Prostate gland (tissue), 2 donors: ENCODE results near the gene TTC33. TPM values are rescaled to one million over a fixed set of nuclear protein-coding genes. Genes with fewer than 3 reads are reported as not detected.

ENCODE experiments used
- DNase-seq: peaks from one replicate; pipeline ENCODE4 v3.0.0-alpha.2; 2019; ENCODE audit warnings: low spot score
- H3K27ac ChIP-seq, 2 donors: fragments of 200-600 bp; sonication (generic); 2 replicates each; pipeline ENCODE4 v1.5.1; 2017 to 2019
- H3K27me3 ChIP-seq: fragments of 200-600 bp; sonication (generic); replicated peaks from 2 replicates; pipeline ENCODE4 v1.5.1; 2019; ENCODE audit not compliant: insufficient read depth
- H3K36me3 ChIP-seq, 2 donors: fragments of 200-600 bp; sonication (generic); 1 replicate in 1 of 2; 2 replicates in 1 of 2; pipeline versions ENCODE4 v1.5.1 to v1.8.1; 2017 to 2019
- H3K4me1 ChIP-seq: fragments of 200-600 bp; sonication (generic); replicated peaks from 2 replicates; pipeline ENCODE4 v1.5.1; 2019
- H3K4me3 ChIP-seq, 2 donors: fragments of 200-600 bp; sonication (generic); 2 replicates each; pipeline ENCODE4 v1.5.1; 2017 to 2019
- H3K9me3 ChIP-seq: fragments of 200-600 bp; sonication (generic); 2 replicates; pipeline ENCODE4 v1.5.1; 2017
- CTCF ChIP-seq, 4 experiments: fragments of 200-600 bp in 2 of 4; fragments of 450-650 bp in 2 of 4; sonication (generic) in 2 of 4; IDR thresholded peaks; 1 replicate in 3 of 4; 2 replicates in 1 of 4; pipeline ENCODE4 v1.5.1; 2016 to 2019; ENCODE audit warnings: antibody characterized with exemption in 4 of 4, mild to moderate bottlenecking in 2 of 4, moderate library complexity in 2 of 4
- POLR2A ChIP-seq: fragments of 450-650 bp; IDR thresholded peaks from one replicate; pipeline ENCODE4 v1.6.1; 2016; ENCODE audit warnings: antibody characterized with exemption, mild to moderate bottlenecking
- POLR2AphosphoS5 ChIP-seq: sonication (generic); formaldehyde crosslinking; IDR thresholded peaks from one replicate; pipeline ENCODE4 v1.6.1; 2017; ENCODE audit warnings: antibody characterized with exemption
- WGBS: methylation state at CpG from one replicate; pipeline ENCODE4 v1.1.5; 2018; 5-methylcytosine and 5-hydroxymethylcytosine counted together
- intact Hi-C: fragments of 100-400 bp; cut with DNase I; formaldehyde crosslinking; loops from one replicate; pipeline ENCODE4 v1.14.2; 2022
- total RNA-seq, 2 donors: library from RNA; depleted of rRNA; stranded (reverse); fragments of >200 nt; gene quantifications; one replicate each; pipeline ENCODE4 v1.1.0, GENCODE V29; 2016

TTC33 gene
- total RNA-seq, 2 donors from 2014 or later = 11.9 to 17.6 TPM

GRCh38 chr5:40605295-40605958 lies 150.3 kb downstream of the TTC33 start:
- H3K27me3 ChIP-seq = no peaks in the 10 kb centered on the region
- H3K27ac ChIP-seq = no peak overlapping the region
- intact Hi-C loops = no loop called here
- H3K36me3 ChIP-seq = no peaks in the 10 kb centered on the region
- no peaks in the 10 kb centered on the region for H3K9me3 ChIP-seq
- DNase-seq = no peak
- H3K4me1 ChIP-seq = no peaks in the 10 kb centered on the region
- H3K4me3 ChIP-seq = no peak overlapping the region
- TF ChIP-seq POLR2A = no peak
- no peak for TF ChIP-seq CTCF (IDR thresholded peaks at IDR 0.05)
- no peak for TF ChIP-seq POLR2AphosphoS5
- WGBS = 68% methylated on average over 4 of the region's 4 CpGs

DNA sequence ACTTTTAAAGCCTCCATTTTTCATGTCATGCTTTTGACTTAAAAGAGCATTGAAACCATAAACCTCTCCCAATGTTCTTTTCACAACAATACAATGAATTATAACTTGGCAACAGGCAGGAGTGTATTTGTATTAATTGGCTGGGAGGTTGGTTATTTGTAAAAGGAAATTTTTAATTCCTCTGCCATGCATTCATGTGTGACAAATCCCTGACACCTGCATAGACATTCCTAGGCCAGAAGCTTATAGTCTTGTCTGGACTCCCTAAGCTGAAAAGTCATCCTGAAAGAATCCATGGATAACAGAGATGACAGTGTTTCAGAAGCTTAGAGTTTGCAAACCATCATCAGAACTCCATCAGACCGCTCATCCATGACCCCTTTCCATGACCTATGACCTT lies 152.4 kb downstream of the TTC33 start:
- H3K27ac ChIP-seq = no peak overlapping the region
- H3K36me3 ChIP-seq = no peaks in the 10 kb centered on the region
- DNase-seq = no peak
- intact Hi-C loops = no loop called here
- H3K27me3 ChIP-seq = no peaks in the 10 kb centered on the region
- no peak overlapping the region for H3K4me3 ChIP-seq
- WGBS = 74% methylated on average over 1 of the region's 1 CpG
- no peaks in the 10 kb centered on the region for H3K9me3 ChIP-seq
- TF ChIP-seq POLR2AphosphoS5 = no peak
- no peak for TF ChIP-seq POLR2A
- no peak for TF ChIP-seq CTCF (IDR thresholded peaks at IDR 0.05)
- H3K4me1 ChIP-seq = no peaks in the 10 kb centered on the region

- no peak overlapping the region for H3K27ac ChIP-seq
- TF ChIP-seq CTCF (IDR thresholded peaks at IDR 0.05) = no peak
- TF ChIP-seq POLR2AphosphoS5 = no peak
- TF ChIP-seq POLR2A = no peak
- no peak for DNase-seq
Measured at GRCh38 chr5:40601198-40601868, 154.4 kb downstream of the TTC33 start.

DNA sequence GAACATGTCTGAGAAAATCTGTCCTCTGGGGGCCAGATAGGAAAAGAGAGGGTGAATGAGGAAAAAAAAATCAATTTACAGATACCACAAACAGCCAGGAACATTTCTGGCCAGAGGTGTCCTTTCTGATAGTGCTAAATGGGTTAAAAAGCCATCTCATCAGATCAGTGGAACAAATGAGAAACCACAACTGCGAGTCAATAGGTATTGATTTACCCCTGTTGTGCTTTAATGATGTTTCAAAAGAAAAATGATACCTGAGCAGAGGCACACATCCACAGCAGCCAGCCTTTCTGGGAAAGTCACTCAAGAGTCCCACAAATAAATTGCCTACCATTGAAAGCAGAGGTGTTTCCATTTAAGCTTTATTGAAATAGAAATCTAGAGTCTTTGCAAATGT lies 155.4 kb downstream of the TTC33 start:
- WGBS = 94% methylated on average over 1 of the region's 1 CpG
- Histone ChIP-seq H3K27ac (no peak overlapping the region), H3K4me1 (no peaks in the 10 kb centered on the region), H3K4me3 (no peak overlapping the region), H3K36me3 (no peaks in the 10 kb centered on the region), H3K9me3 (no peaks in the 10 kb centered on the region), H3K27me3 (no peaks in the 10 kb centered on the region)
- intact Hi-C loops = no loop called here
- DNase-seq = no peak
- TF ChIP-seq CTCF (IDR thresholded peaks at IDR 0.05) (no peak), POLR2A (no peak), POLR2AphosphoS5 (no peak)

More at GRCh38 chr5:40601198-40601868, 154.4 kb downstream of the TTC33 start:
- intact Hi-C loops = no loop called here
- Histone ChIP-seq H3K36me3 (no peaks in the 10 kb centered on the region), H3K9me3 (no peaks in the 10 kb centered on the region), H3K4me3 (no peak overlapping the region), H3K27me3 (no peaks in the 10 kb centered on the region), H3K4me1 (no peaks in the 10 kb centered on the region)

DNA sequence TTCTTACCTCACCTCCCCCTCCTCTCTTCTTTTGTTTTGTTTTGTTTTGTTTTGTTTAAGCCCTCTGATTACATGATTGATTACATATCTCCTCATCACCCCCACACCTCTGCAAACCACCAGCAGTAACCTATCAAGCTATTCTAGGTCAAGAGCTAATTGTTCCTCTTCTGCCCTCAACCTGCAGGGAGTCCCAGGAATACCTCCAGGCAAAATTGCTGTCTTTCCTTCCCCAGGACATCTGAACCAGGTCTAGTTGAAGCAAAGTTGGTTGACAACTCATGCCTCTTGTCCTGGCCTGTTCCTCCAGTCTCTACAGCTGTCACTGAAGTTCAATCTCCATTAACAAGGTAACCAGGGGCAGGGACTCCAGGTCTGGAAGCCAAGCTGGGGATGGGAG lies 156.1 kb downstream of the TTC33 start:
- no peak for DNase-seq
- Histone ChIP-seq H3K27ac (no peak overlapping the region), H3K4me1 (no peaks in the 10 kb centered on the region), H3K36me3 (no peaks in the 10 kb centered on the region), H3K27me3 (no peaks in the 10 kb centered on the region), H3K4me3 (no peak overlapping the region), H3K9me3 (no peaks in the 10 kb centered on the region)
- intact Hi-C loops = no loop called here
- no peak for TF ChIP-seq CTCF (IDR thresholded peaks at IDR 0.05)
- no peak for TF ChIP-seq POLR2A
- no peak for TF ChIP-seq POLR2AphosphoS5
